Erythroblast (primary cell): ENCODE measurements around the gene PLA2G1B.

Experiments
- DNase-seq, 2 experiments: peaks; one replicate each; lab custom pipeline; 2025; lab: John Stamatoyannopoulos, UW
- GATA1 ChIP-seq: IDR thresholded peaks from 2 replicates; pipeline ENCODE4 v1.6.1; 2011; ENCODE audit warnings: low read depth, mild to moderate bottlenecking, control low read depth, low read length, moderate library complexity
- POLR2A ChIP-seq: IDR thresholded peaks from 2 replicates; pipeline ENCODE4 v1.6.1; 2011; ENCODE audit warnings: mild to moderate bottlenecking, low read length

The PLA2G1B gene

DNA sequence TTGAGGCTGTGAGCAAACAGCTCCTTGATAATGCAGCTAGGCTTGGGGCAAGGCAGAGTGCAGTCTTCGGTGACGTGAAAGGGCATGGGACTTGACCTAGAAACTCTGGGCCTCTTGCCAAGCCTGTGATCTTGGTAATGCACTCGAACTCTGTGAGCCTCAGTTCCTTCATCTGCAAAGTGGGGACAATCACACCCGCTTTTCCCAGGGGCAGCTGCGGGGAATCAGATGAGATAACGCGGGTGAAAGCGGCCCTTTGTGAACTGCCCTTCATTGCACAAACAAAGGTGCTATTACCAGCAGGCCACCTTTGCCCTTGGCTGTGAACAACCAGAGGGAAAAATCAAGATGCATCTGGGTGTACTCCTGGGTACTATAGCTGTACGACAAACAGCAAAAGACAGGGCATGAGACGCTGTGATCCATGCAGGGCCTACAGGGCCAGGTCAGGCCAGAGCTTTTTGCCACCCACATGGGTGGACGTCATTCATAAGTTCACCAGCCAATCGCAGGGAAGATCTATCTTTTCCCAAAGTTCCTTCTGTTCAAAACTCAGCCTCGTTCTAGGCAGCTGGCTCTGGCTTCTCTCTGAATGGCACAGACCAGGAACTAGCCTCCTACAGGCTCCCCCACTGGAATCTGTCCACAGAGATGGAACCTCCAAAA, 38.2 kb upstream of the PLA2G1B start:
- TF ChIP-seq GATA1 (no peak), POLR2A (no peak)
- no peak for DNase-seq

DNA sequence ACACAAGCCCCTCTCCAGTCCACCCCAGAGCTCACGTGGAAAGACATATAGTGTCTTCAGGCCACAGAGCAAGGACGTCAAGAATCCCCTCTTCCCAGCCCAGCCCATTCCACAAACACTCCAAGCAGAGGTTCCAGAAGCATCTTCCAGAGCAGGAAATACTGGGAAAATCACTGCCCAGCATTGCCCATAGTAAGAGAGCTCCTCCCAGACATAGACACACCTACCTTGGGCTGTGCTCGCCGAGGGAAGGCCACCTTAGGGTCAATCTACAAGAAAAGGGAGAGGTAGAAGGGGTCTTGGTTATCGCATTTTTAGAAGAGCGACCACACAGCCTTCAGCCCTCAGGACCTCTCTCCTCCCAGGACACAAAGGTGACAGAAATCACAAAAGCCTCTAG, 36.9 kb upstream of the PLA2G1B start:
- TF ChIP-seq POLR2A (no peak), GATA1 (no peak)
- no peak for DNase-seq

DNA sequence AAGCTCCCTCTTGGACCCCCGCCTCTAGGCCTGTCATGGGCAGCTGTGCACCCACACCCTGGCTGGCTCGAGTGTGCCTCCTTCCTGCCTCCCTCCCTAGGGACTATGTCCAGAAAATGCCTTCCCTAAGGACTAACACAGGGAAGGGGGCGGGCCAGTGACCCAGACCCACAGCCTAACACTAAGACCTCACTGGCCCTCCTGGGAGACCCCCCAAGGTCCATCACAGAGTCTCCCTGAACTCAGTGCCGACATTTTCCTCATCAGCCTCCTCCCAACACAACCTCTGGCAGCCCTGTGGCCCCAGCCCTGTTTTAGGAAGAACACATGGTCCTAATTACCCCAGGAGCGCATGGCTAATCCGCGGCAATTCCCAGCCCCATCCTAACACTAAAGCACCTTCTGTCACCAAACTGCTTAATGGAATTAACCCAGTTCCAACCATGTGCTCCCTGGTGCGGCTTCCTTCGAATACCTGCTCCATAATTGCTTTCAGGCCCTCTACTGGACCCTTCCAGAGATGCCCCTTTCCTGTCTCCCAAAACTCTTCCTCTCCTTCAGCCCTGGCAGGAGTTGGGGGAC, 35.8 kb upstream of the PLA2G1B start:
- no peak for DNase-seq
- TF ChIP-seq GATA1 (no peak), POLR2A (no peak)

DNA sequence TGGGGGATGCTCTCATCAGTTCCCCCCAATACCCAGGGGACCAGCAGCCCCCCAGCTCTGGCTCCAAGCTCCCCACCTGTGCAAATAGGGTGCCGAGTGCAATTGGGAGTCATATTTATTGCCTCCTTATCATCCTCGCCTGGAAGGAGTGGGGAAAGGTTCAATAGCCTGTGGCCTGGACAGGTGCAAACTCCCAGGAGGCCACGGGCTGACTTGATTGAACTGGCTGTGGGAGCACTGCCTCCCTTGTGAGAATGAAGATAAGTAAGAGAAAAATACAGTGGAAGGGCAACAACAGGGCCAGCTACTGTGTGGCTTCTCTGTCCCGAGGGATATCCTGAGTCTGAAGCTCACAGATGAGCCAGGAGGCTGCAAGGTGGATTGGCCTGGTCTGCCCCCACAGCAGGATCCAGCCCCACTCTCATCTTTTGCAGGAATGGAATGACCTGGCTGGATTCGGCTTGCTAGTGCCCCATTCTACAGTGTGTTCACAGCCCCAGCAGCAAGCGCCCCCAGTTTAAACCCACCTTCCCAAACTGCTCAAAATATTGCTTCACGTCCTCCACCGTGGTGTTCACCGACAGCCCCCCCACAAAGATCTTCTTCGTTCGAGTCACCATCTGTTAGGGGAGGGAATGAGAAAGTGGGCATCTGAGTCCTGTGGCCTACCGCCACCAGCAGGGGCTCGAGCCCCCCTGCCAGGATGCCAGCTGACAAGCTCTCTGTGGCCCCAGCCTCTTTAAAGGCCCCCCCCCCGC, 35.1 kb upstream of the PLA2G1B start:
- DNase-seq: no peak

DNA sequence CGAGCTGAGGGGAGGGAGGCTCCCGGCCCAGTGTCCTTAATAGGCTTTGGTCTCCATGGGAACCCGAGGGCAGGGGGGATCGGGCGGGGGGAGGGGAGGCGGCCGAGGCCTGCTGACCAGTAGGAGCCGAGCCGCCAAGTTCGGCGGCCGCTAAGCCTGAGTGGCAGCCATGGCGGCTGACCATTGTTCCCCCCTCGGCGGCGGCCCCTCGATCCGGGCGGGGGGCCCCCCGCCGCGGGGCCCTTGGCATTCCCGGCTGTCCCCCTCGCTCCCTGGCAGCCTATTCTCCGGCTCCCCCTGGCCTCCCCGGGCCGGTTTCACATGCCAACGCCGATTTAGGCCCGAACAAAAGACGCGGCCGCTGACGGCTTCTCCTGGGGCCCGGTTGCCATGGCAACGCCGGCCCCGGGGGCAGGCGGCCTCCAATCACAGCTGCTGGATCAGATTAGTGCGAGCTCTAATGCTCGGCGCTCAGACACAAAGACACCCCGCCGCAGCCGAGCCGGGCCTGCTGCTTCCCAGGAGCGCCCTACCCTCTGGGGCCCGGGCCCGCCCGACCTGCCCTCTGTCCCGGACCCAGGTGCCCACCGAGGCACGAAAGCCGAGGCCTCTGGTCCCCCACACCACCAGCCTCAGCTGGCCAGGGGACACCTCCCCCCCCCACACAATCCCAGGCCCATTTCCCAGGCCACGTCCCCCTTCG, 34.1 kb upstream of the PLA2G1B start:
- TF ChIP-seq GATA1 (no peak), POLR2A (no peak)
- peak; percentile 31 to 46 for DNase-seq

More for the DNA sequence above, 35.1 kb upstream of the PLA2G1B start:
- TF ChIP-seq GATA1 (no peak), POLR2A (no peak)

DNA sequence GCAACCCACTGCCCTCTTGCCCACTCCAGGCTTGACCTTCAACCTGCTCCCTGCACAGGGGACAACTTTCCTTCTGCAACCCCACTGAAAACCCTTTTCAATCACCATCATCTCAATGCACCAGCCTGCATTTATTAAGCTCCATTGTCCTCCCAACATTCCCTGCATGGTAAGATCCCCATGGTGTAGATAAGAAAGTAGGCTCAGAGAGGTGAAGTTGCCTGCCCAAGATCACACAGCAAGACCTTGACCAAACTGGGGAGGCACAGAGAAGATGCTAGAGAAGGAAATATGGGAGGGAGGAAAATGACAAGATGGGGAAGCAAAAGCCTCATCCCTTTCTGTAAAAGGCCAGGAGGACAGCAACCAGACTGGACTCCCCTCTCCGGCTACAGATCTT, 31.5 kb upstream of the PLA2G1B start:
- no peak for TF ChIP-seq GATA1
- TF ChIP-seq POLR2A: no peak
- DNase-seq: no peak

DNA sequence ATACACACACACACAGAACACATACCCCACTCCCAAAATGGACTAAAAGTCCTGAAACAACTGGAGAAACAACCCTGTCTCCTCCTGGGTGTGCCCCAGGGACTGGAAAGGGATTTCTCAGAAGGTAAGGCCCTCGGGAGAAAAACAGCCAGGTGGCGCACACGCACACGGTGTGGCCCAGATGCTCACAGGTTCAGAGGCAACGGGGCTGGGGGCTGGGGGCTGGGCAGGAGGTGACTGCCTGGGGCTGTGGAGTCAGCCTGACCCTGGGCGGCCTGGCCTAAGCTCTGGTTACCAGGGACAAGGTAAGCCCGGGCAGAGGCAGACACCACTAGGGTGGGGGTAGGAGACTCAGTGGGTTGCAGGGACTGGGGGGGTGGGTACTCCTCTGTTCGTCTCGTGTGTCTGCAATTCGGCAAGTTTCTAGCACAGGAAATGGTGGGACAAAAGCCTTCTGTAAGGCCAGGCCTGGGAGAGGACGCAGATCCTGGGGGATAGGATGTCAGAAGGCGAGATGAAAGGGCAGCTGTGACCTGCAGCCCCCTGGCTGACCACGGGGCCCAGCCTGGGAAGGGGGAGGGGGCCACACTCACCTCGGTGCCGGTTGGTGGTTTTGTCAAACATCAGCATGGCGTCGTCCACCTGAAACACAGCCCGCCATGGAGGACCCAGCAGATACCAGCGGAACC, 31.0 kb upstream of the PLA2G1B start:
- DNase-seq: no peak
- TF ChIP-seq GATA1 (no peak), POLR2A (no peak)

DNA sequence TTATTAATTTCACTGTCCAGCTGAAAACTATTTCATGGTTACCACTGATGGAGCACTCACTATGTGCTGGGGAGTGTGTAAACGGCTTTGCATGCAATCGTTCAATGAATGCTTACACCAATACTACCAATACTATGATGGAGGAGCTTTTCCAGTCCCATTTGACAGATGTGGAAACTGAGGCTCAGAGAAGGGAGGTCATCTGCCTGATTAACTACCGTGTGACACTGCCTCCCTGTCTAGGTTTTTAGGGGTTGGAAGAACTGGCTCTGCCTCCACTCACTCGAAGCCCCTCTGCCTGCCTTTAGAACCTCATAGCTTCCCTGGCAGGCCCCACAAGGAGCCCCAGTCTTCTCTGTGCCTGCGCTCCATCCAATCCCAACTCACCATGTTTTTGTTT, 29.5 kb upstream of the PLA2G1B start:
- TF ChIP-seq GATA1: no peak
- TF ChIP-seq POLR2A: no peak
- DNase-seq: no peak

DNA sequence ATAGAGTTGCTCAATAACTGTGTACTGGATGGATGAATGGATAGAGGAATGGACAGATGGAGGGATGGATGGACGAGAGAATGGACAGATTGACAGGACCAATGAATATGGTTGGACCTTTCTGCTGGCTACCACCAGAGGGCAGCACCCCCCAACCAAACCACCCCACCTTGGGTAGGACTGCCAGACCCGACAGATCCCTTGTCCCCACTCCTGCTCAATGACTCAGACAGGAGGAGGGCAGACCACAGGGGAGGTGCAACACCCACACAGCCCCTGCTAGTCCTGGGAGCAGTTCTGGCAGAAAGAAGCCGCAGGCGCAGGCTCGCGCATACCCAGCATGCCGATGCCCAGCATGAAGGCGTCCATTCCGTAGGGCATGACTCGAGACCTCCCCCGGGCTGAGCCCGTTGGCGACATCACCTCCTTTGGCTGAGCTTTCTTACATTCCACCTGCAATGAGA, 29.0 kb upstream of the PLA2G1B start:
- TF ChIP-seq POLR2A (no peak), GATA1 (no peak)
- peak; percentile 72 to 85 for DNase-seq

DNA sequence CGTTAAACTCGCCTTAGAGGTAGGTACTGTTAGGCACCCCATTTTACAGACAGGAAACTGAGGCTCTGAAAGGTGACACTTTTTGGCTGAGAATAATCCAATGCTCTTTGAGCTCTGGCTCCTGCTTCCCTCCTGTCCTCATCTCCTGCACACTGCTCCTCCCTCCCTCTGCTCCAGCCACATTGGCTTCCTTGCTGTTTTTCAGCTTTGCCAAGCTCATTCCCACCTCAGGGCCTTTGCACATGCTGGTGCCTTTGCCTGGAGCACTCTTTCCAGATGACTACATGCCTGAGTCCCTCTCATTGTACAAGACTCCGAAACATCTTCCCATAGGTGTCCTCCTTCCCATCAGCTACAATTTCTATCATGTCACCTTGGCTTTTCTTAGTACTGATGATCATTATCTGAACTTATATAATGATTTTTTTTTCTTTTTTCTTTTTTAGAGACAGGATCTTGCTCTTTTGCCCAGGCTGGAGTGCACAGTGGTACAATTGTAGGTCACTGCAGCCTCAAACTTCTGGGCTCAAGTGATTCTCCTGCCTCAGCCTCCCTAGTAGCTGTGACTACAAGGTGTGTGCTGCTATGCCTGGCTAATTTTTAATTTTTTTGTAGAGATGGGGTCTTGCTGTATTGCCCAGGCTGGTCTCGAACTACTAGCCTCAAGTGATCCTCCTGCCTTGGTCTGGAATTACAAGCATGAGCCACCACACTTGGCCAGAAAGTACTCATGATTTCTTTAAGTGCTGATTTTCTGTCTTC, 26.2 kb upstream of the PLA2G1B start:
- TF ChIP-seq GATA1: no peak
- no peak for TF ChIP-seq POLR2A

DNA sequence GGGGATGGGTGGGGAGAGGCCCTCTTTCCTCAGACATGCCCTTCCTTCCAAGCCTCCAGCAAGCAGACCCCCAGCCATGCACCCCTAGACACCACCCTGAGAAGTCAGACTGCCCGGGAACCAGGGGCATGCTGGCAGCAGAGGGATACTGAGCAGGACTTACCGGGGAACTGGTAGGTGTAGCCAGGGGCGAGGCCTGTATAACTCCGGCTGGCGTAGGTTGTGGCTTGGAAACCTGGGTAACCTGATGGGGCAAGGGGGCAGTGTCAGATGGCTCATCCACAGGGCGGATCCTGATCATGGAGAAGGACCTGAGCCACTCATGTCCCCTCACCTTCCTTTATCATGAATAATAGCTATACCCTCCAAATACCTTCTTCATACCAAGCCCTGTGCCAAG, 25.6 kb upstream of the PLA2G1B start:
- TF ChIP-seq GATA1 (no peak), POLR2A (no peak)
- no peak for DNase-seq

More for the DNA sequence above, 26.2 kb upstream of the PLA2G1B start:
- no peak for DNase-seq

DNA sequence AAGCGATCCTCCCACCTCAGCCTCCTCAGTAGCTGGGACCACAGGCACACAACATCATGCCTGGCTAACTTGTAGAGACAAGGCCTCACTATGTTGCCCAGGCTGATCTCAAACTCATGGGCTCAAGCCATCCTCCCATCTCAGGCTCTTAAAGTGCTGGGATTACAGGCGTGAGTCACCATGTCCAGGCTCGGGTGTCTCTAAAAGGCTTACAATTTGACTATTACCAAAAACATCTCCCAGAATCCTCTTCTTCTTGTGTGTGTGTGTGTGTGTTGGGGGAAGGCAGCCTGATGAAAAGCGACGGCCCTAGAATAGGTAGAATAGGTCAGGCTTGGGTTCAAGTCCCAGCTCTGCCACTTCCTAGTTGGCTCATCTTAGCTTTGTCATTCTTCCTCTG, 24.5 kb upstream of the PLA2G1B start:
- TF ChIP-seq POLR2A: no peak
- TF ChIP-seq GATA1: no peak
- DNase-seq: no peak
